Caco-2 (cell line): ENCODE measurements around the gene XPR1. TPM values are rescaled to one million over a fixed set of nuclear protein-coding genes. Genes with fewer than 3 reads are reported as not detected.

Experiments
- BruUV-seq: library from RNA; stranded (reverse); fragments of 400-500 nt; replicated peaks from 2 replicates; lab custom pipeline; 2021; lab: Mats Ljungman, UMichigan
- CTCF ChIA-PET: fragments of 300-600 bp; sonication (Branson Sonifier 250); formaldehyde crosslinking; loops from one replicate; lab custom pipeline; 2022; ENCODE audit warnings: antibody characterized with exemption; lab: Charles Lee
- POLR2A ChIA-PET: fragments of 300-600 bp; sonication (Branson Sonifier 250); formaldehyde crosslinking; loops from one replicate; lab custom pipeline; 2022; ENCODE audit warnings: antibody characterized with exemption; lab: Charles Lee
- DNase-seq, 2 experiments: peaks; one replicate each; pipeline versions ENCODE4 v3.0.0 to v3.0.0-alpha.2; 2020 to 2022
- H3K27me3 ChIP-seq: replicated peaks from 2 replicates; pipeline ENCODE4 v1.6.0; 2011; ENCODE audit warnings: low read length; ENCODE audit not compliant: control insufficient read depth, insufficient read depth
- H3K36me3 ChIP-seq: 2 replicates; pipeline ENCODE4 v1.5.1; 2011; ENCODE audit warnings: low read length; ENCODE audit not compliant: control insufficient read depth, insufficient read depth
- H3K4me1 ChIP-seq: fragments of 250-450 bp; sonication (Bioruptor Pico); 2 replicates; pipeline ENCODE4 v1.5.1; 2020; ENCODE audit warnings: mild to moderate bottlenecking
- H3K4me3 ChIP-seq: 2 replicates; pipeline ENCODE4 v1.5.1; 2011; ENCODE audit warnings: low read depth, mild to moderate bottlenecking, control low read depth, low read length
- H3K9me3 ChIP-seq: fragments of 250-450 bp; sonication (Bioruptor Pico); 2 replicates; pipeline ENCODE4 v1.5.1; 2020; ENCODE audit warnings: mild to moderate bottlenecking, moderate library complexity
- H3K27ac Mint-ChIP-seq: one replicate; pipeline ENCODE4 v1.8.0; 2022; ENCODE audit warnings: mixed read lengths; ENCODE audit not compliant: unreplicated experiment
- H3K27me3 Mint-ChIP-seq: one replicate; pipeline ENCODE4 v1.8.0; 2022; ENCODE audit warnings: mixed read lengths; ENCODE audit not compliant: insufficient read depth, unreplicated experiment
- H3K36me3 Mint-ChIP-seq: one replicate; pipeline ENCODE4 v1.8.0; 2022; ENCODE audit warnings: mild to moderate bottlenecking, mixed read lengths; ENCODE audit not compliant: insufficient read depth, unreplicated experiment
- H3K4me1 Mint-ChIP-seq: one replicate; pipeline ENCODE4 v1.8.0; 2022; ENCODE audit warnings: low read depth, mixed read lengths; ENCODE audit not compliant: unreplicated experiment
- H3K4me3 Mint-ChIP-seq: one replicate; pipeline ENCODE4 v1.8.0; 2022; ENCODE audit warnings: mild to moderate bottlenecking, moderate library complexity, mixed read lengths; ENCODE audit not compliant: unreplicated experiment
- H3K9me3 Mint-ChIP-seq: one replicate; pipeline ENCODE4 v1.8.0; 2022; ENCODE audit warnings: mixed read lengths; ENCODE audit not compliant: unreplicated experiment
- CTCF ChIP-seq, 2 experiments: fragments of 200-600 bp in 1 of 2; IDR thresholded peaks; 1 replicate in 1 of 2; 2 replicates in 1 of 2; pipeline versions ENCODE4 v1.5.1 to v1.8.0; 2011 to 2022; ENCODE audit warnings: antibody characterized with exemption in 1 of 2, control low read depth in 1 of 2, inconsistent platforms in 1 of 2, low read depth in 1 of 2, low read length in 1 of 2, mild to moderate bottlenecking in 1 of 2, moderate library complexity in 1 of 2; ENCODE audit not compliant: insufficient read depth in 1 of 2, severe bottlenecking in 1 of 2, unreplicated experiment in 1 of 2
- intact Hi-C: fragments of 100-400 bp; cut with micrococcal nuclease; formaldehyde crosslinking; loops from one replicate; pipeline ENCODE4 v1.10.0; 2022; ENCODE audit not compliant: unreplicated experiment
- total RNA-seq: library from RNA; stranded (reverse); gene quantifications from 2 replicates; pipeline ENCODE4 v1.2.3, GENCODE V29; 2022

Gene XPR1
- total RNA-seq, 1 experiment from 2014 or later: 34.4 TPM

- Histone ChIP-seq H3K9me3 (peaks cover 7% of the 10 kb centered on the region; the same call in 1 of the 2 replicates), H3K4me1 (no peaks in the 10 kb centered on the region), H3K4me3 (no peak overlapping the region), H3K36me3 (no peaks in the 10 kb centered on the region), H3K27me3 (no peaks in the 10 kb centered on the region)
- POLR2A ChIA-PET: no interaction called here
- no TSS peak for BruUV-seq
- no peak for TF ChIP-seq CTCF (IDR thresholded peaks at IDR 0.05; ENCODE audit: insufficient read depth in 1 of 2, low read depth in 1 of 2, low read length in 1 of 2, severe bottlenecking in 1 of 2, unreplicated experiment in 1 of 2)
- no peak overlapping the region for H3K4me3 Mint-ChIP-seq
- H3K27me3 Mint-ChIP-seq: no peaks in the 10 kb centered on the region
- intact Hi-C loops: no loop called here
- peaks cover 9% of the 10 kb centered on the region for H3K9me3 Mint-ChIP-seq
- DNase-seq: no peak
- no peak overlapping the region for H3K27ac Mint-ChIP-seq
- H3K4me1 Mint-ChIP-seq: no peaks in the 10 kb centered on the region
- peaks cover 8% of the 10 kb centered on the region for H3K36me3 Mint-ChIP-seq
- CTCF ChIA-PET: interaction anchor here (0.7 kb wide), 1 partner anchor 1747 kb away, joined by 3 read pairs; no protein-coding TSS in a partner anchor
Measured at GRCh38 chr1:180839547-180839946, 207.7 kb downstream of the XPR1 start.

DNA sequence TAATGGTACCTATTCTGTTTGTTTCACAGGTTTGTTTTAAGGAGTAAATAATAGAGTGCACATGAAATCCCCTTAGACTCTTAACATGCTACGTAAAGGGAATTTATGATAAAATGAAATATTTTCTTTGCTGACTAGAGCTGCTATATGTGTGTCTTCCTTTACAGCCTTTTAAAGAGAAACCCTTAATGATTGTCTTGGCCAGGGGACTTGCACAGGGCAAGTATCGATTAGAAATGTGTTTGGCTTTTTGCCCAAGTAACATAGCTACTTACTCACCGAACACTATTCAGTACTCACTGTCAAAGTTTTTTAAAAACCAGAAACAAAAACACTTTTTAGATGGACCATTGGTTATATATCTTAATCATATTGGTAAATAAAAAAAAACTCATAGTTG is 209.6 kb downstream of the XPR1 start:
- H3K9me3 ChIP-seq: peaks cover 7% of the 10 kb centered on the region; the same call in 1 of the 2 replicates
- no TSS peak for BruUV-seq
- Mint-ChIP-seq H3K4me1 (no peaks in the 10 kb centered on the region), H3K36me3 (peaks cover 8% of the 10 kb centered on the region), H3K9me3 (peaks cover 9% of the 10 kb centered on the region), H3K27ac (no peak overlapping the region), H3K4me3 (no peak overlapping the region), H3K27me3 (no peaks in the 10 kb centered on the region)
- CTCF ChIA-PET: interaction anchor here (0.5 kb wide), 1 partner anchor 97 kb away, joined by 4 read pairs; no protein-coding TSS in a partner anchor
- H3K4me3 ChIP-seq: no peak overlapping the region
- POLR2A ChIA-PET: no interaction called here
- intact Hi-C loops: no loop called here
- TF ChIP-seq CTCF (IDR thresholded peaks at IDR 0.05; ENCODE audit: insufficient read depth in 1 of 2, low read depth in 1 of 2, low read length in 1 of 2, severe bottlenecking in 1 of 2, unreplicated experiment in 1 of 2): no peak
- no peak for DNase-seq
- no peaks in the 10 kb centered on the region for H3K36me3 ChIP-seq
- H3K4me1 ChIP-seq: no peaks in the 10 kb centered on the region
- no peaks in the 10 kb centered on the region for H3K27me3 ChIP-seq

- intact Hi-C loops: no loop called here
- Histone ChIP-seq H3K27me3 (no peaks in the 10 kb centered on the region), H3K36me3 (no peaks in the 10 kb centered on the region), H3K4me3 (no peak overlapping the region), H3K4me1 (no peaks in the 10 kb centered on the region), H3K9me3 (peaks cover 7% of the 10 kb centered on the region; the same call in 1 of the 2 replicates)
- Mint-ChIP-seq H3K4me1 (no peaks in the 10 kb centered on the region), H3K27me3 (no peaks in the 10 kb centered on the region), H3K27ac (no peak overlapping the region), H3K9me3 (peaks cover 9% of the 10 kb centered on the region), H3K36me3 (peaks cover 8% of the 10 kb centered on the region), H3K4me3 (no peak overlapping the region)
- CTCF ChIA-PET: no interaction called here
- TF ChIP-seq CTCF (IDR thresholded peaks at IDR 0.05; ENCODE audit: insufficient read depth in 1 of 2, low read depth in 1 of 2, low read length in 1 of 2, severe bottlenecking in 1 of 2, unreplicated experiment in 1 of 2): no peak
- DNase-seq: no peak
- no TSS peak for BruUV-seq
- POLR2A ChIA-PET: no interaction called here
Measured at GRCh38 chr1:180842052-180842451, 210.2 kb downstream of the XPR1 start.
